HG03095 (cell line): ENCODE measurements around the gene PLD2.

Experiments
- ATAC-seq: cut with Tn5 transposase; IDR thresholded peaks from one replicate; pipeline ENCODE4 v1.9.1; 2021; ENCODE audit warnings: moderate library complexity; ENCODE audit not compliant: unreplicated experiment

Gene PLD2

DNA sequence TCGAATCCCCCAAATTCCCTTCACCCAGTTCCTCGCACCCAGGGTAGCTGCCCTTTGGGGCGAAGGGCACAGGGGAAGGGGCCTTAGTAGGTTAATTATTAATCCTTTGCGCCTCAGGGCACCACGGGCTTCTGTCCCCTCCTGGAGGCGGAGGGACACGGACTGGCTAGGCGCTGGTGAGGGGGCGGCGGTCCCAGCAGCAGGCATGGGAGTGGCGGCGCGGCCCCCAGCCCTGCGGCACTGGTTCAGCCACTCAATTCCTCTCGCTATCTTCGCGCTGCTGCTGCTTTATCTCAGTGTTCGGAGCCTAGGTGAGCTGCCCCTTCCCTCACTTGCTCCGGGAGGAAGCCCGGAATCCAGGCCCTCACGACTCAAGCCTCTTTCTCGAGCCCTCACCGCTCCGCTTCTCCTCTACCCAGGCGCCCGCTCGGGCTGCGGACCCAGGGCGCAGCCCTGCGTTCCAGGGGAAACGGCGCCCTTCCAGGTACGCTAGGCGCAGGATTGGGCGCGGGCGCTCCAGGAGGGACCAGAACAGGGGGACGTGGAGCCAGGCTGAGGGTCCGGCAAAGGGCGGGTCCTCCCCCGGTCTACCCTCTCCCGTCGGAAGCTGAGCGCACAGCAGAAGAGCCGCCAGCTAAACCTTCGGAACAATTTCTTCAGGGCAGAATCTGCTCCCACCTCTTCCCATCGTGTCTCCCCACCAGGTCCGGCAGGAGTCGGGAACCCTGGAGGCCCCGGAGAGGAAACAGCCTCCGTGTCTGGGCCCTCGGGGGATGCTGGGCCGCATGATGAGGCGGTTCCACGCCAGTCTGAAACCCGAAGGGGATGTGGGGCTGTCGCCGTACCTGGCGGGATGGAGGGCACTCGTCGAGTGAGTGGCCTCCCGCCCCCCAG, 17.9 kb upstream of the PLD2 start, which contains the start of gene GLTPD2:
TSS of gene GLTPD2 (plus strand) at position 158 of the 894 bp plus-strand sequence. CDS start at position 206, 48 bp downstream.
- ATAC-seq: no peak

DNA sequence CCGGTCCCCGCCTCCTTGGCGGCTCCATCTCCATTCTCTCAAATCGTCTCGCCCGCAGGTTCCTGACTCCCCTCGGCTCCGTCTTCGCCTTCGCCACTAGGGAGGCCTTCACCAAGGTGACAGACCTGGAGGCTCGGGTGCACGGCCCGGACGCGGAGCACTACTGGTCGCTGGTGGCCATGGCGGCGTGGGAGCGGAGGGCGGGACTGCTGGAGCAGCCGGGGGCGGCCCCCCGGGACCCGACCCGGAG, 17.3 kb upstream of the PLD2 start:
- ATAC-seq: no peak

DNA sequence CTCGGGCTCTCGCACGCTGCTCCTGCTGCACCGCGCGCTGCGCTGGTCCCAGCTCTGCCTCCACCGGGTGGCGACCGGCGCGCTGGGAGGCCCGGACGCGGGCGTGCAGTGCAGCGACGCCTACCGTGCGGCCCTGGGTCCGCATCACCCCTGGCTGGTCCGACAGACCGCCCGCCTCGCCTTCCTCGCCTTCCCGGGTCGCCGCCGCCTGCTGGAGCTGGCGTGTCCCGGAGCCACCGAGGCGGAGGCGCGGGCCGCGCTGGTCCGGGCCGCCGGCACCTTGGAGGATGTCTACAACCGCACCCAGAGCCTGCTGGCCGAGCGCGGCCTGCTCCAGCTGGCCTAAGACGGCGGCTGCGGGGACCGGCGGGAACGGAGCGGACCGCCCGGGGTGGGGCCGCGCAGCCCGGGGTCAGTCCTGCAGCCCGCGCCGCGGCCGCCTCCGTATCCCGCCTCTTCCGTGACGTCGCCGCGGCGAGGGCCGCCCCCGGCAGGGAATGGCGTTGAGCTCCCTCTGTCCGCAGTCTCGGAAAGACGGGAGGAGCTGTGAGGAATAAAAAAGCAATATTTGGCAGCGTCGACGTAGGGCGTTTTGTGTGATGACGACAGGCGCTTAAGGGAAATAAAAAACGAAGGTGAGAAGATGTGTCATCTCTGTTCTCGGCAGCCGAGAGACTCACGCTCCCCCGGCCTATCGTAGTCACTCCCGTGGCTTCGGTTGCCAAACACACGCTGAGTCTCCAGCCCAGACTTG, 16.8 kb upstream of the PLD2 start:
- peak; percentile 82 for ATAC-seq

DNA sequence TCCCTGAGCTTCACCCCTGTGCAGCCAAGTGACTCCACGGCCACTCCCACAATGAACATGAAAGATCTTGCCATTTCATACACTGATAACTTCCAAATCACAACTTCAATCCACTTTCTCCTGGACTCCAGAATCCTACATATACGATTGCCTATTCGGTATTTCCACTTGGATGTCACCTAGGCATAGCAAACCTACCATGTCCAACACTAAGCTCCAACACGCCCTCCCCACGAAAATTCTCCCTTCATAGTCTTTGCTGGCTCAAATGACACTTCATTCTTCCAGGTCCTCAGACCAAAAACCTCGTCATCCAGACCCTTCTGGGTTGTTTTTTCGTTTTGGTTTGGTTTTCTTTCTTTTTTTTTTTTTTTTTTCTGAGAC, 16.3 kb upstream of the PLD2 start:
- ATAC-seq: no peak

DNA sequence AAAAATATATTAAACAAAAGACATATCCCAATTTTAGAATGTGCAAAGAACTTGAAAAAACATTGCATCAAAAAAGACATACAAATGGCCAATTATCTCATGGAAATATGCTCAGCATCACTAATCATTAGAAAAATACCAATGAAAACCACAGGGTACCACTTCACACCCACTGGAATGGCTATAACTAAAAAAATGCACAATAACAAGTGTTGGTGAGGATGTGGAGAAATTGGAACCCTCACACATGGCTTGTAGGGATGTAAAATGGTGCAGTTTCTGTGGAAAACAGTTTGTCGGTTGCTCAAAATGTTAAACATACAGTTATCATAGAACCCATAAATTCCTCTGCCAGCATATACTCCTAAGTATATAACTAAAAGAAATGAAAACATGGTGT, 11.8 kb upstream of the PLD2 start:
- ATAC-seq: no peak

DNA sequence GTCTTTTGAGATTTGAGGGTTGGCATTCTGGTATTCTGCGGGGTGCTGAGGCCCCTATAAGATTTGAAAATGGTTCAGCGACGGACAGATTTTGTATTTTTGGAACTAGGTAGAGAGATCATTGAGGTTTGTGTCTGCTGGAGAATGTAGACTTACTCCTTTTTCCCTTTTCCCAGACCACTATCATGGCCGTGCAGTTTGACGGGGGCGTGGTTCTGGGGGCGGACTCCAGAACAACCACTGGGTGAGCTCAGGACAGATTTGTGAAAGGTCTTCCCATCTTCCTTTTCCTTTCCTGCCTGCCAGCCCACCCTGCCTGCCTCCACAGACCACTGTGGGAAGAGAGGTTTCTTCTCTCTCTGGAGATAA, 10.4 kb upstream of the PLD2 start:
- no peak for ATAC-seq

DNA sequence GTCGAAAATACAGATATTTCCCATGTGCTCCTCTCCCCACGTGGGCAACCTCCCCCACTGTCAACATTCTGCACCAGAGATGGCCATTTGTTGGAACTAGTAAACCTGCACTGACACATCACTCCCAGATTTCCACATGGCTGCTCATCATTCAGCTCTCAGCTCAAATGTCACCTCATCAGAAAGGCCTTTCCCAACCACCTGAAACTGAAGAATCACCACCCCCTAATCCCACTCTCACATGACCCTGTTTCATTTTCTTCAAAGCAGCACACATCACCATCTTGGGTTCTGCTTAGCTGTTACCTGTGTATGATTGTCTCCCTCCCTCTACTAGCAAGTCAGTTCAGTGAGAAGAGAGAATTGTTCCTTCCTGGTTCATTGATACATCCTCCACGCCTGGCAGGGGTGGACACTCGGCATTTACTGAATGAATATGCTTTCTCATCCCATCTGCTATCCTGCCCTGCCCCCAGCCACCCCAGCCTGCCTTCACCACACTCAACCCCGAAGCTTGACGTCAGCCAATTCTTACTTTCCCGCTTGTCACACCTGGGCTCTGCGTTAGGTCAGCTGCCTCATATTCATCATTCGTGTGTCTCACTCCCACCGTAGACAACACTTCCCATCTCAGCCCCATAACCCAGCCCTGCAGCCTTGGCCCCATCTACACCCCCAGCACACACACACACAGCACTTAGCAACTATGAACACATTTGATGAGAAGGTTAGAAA, 6.3 kb upstream of the PLD2 start:
- no peak for ATAC-seq

DNA sequence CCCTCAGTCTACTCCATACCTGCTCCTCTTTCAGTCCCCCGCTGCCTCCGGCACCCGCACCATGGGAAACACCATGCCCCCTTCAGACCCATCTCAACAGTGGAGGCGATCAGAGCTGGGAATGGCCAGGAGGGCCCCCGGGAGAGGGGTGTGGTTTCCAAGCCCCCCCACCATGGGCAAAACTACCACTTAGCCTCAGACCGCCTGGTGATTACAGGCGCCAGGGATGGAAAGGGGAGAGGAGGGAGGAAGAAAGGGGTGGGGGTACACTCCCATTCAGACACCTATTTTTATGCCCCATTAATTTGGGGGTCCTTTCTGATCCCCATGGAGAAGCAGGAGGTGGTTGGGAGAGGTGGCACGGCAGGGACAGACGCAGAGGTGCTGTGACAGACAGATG, 4.7 kb upstream of the PLD2 start, which contains the start of gene C17orf114:
TSS of gene C17orf114 (minus strand) at position 101 of the 400 bp plus-strand sequence.
- no peak for ATAC-seq

DNA sequence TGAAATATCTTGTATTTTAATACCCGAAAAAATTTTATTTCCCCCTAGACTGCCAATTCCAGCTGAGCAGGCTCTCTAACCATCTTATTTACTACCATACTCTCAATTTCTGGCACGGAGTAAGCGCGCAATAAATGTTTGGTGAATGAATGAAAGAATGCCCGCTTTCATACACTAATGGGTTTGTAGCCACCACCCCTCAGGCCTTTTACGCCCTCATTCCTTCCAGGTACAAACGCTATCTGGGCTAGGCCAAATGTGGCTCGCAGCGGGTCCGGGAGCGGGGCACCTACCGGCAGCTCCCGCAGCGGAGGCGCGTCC, 536 bp upstream of the PLD2 start:
- ATAC-seq: no peak

DNA sequence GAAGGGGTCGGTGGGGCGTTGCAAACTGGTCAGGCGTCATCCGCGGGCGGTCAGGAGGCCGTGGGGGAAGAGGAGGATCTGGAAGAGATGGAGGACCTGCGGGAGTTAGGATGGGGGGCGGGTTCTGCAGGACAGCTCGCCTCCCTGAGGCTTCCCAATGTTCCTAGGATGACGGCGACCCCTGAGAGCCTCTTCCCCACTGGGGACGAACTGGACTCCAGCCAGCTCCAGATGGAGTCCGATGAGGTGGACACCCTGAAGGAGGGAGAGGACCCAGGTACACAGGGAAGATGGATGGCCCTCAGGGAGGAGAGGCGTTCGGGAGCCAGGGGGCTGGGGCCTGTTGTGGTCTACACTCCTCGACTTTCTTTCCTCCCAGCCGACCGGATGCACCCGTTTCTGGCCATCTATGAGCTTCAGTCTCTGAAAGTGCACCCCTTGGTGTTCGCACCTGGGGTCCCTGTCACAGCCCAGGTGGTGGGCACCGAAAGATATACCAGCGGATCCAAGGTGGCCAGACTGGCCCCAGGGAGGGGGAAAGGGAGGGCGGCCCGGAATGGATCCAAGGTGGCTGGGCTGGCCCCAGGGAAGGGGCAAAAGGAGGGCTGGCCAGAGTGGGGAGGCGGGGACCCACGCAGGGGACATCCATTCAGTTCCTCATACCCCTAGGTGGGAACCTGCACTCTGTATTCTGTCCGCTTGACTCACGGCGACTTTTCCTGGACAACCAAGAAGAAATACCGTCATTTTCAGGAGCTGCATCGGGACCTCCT, 839 bp downstream of the PLD2 start:
- no peak for ATAC-seq

DNA sequence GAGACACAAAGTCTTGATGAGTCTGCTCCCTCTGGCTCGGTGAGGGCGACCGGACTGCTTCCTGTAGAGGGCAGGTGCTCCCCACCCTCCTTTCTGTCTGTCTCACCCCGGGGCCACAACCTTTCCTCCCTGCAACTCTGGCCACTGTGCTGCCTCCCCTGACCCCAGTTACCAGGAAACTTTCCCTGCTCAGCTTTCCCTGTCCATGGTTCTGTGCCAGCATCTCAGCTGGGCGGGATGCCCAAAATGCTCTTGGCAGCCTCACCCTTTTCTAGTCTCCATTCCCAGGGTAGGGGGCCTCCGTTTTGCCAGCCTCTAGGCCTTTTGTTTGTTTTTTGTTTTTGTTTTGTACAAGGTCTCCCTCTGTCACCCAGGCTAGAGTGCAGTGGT, 1.4 kb downstream of the PLD2 start:
- ATAC-seq: no peak

DNA sequence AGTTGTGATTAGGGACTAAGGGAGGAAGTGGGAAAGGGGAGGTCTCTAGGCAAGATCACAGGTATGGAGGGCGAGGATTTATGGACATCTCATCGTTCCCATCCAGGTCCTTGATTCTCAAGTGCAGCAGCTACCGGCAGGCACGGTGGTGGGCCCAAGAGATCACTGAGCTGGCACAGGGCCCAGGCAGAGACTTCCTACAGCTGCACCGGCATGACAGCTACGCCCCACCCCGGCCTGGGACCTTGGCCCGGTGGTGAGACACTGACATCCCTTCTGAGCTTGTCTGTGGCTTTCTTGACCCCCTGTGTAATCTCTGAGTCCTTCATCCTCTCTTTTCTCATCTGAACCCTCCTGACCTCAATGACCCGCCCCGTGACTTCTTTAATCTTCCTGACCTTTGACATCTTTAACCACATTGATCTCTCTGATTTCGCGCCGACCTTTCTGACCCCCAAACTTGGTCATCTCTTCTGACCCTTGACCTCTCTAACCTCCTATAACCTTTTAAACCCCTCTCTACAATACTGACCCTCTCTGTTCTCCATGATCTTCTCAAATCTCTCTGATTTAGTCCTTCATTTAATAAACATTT, 3.8 kb downstream of the PLD2 start:
- ATAC-seq: no peak

DNA sequence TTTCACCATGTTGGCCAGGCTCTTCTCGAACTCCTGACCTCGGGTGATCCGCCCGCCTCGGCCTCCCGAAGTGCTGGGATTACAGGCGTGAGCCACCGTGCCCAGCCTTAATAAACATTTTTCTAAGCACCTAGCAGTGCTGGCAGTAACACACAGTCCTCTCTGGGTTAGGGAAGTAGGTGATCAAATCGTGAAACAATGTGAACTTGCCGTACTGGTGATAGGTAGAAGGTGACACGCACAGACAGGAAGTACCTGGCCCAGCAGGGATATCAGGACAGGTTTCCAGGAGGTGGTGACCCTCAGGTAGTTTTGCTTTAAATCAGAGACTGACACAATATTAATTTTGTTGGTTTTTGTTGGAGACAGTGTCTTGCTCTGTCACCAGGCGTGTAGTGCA, 4.5 kb downstream of the PLD2 start:
- no peak for ATAC-seq

DNA sequence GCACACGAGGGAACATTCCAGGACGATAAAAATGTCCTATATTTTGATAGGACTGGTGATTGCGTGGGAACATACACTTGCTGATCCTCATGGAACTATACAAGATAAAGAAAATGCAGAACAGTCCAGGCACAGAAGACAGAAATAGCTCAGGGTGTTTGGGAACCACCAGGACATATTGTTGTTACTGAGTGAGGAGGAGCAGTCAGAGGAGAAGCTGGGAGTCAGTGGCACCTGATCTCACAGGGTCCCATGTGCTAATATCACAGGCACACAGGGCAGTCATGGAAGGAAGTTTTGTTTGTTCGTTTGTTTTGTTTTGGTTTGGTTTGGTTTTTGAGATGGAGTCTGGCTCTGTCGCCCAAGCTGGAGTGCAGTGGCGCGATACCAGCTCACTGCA, 5.7 kb downstream of the PLD2 start:
- no peak for ATAC-seq

DNA sequence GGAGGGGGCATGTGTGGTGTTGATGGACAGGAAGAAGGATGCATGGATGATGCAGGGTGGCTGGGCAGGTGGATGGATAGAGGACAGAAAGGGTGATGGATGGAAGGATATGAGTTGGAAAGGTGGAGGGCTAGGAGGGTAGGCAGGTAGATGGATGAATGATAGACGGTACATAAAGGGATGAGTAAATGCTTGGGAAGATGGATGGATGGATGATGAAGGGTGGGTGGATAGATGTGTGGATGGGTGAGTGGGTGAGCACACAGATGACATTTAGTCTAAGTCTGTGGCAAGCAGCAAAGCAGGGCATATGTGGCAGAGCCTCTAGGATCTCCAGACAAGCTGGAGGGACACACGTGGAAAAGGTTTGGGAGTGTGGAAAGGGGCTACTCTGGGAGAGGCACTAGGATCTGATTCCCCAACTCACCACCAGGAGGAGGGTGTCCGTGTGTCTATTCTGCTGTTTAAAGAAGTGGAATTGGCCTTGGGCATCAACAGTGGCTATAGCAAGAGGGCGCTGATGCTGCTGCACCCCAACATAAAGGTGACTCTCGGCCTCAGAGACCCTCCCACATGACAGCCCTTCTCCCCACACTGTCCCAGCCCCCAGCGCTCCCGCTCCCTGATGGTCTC, 8.2 kb downstream of the PLD2 start:
- ATAC-seq: no peak

DNA sequence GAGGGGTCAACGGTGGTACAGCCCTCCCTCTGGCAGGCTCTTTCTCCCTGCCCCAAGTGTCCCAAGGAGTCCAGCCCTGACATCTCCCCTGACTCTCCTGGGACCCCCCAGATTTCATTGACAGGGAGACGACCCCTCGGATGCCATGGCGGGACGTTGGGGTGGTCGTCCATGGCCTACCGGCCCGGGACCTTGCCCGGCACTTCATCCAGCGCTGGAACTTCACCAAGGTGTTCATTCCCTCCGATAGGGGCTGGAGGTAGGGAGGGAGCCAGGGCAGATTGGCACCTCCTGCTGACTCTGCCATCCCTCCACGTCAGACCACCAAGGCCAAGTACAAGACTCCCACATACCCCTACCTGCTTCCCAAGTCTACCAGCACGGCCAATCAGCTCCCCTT, 9.9 kb downstream of the PLD2 start:
- no peak for ATAC-seq

DNA sequence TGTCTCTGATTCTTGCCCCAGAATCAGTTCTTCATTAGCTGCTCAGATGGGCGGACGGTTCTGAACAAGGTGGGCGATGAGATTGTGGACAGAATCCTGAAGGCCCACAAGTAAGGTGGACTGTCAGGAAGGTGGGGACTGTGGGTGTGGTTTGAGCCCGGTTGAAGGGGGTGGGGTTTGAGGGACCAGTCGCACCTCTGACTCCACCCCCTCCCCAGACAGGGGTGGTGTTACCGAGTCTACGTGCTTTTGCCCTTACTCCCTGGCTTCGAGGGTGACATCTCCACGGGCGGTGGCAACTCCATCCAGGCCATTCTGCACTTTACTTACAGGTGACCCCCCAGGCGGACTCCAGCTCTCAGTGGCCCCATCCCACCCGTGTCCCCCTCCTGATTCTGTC, 11.3 kb downstream of the PLD2 start:
- ATAC-seq: no peak

DNA sequence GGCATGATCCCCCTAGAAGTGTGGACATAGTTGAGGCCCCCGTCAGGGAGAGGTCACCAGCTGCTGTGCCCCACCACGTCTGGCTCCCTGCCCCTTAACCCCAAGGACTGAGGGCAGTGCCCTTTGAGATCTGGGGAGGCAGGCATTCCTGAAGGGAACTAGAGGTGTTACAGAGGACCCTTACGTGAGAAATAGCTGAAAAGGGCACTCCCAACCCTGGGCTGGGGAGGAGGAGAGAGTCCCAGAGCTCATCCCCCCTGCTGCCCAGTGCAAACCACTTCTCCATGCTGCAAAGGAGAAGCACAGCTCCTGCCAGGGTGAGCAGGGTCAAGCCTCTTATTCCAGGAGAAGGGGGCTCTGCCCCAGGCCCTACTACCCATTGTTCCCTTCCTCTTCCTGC, 15.9 kb downstream of the PLD2 start:
- ATAC-seq: no peak

DNA sequence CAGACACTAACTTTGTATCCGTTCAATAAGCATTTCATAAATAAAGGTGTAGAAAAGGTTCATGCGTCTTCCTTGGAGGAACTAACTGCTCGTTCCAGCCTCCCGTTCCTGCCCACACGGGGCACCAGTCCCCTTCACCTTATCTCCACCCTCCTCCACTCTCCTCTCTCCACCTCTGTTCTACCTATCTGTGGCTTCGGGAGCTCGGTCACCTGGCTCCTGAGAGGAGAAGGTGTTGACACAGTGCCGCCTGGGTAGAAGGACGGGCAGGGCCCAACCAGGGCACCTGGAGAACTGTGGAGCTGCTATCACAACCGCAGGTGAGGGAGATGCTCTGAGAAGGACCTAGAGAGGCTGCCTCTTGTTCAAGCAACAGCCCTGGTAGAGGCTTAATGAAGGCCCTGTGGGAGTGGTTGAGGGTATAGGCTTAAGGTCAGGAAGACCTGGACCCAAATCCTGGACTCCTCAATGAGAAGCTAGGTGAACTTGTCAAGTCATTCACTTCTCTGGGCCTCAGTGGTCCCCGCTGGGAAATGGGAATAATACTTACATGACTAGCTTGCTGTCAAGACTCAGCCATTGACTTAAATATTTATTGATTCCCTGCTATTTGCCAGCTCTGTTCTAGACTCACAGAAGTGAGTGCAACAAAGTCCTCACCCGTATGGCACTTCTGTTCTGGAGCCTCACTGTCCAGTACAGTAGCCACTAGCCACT, 16.6 kb downstream of the PLD2 start:
- ATAC-seq: no peak

DNA sequence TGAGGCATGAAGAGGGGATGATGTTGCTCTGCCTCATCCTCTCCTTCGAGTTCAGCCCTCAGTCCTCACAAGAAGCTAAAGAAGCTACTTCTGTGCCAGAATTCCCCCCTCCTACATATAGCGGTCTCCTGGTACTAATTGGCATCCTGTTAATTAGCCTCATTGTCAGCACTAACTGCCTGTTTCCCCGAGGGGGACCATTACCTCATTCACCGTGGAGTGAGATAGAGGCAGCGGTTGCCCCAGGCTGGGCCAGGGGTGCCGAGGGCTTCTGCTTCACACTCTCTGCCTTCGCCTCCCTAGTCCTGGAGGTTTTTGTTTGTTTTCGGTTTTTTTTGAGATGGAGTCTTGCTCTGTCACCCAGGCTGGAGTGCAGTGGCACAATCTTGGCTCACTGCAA, 20.4 kb downstream of the PLD2 start:
- ATAC-seq: no peak
